Immature natural killer cell (primary cell): ENCODE measurements around the gene CARD10. TPM values are rescaled to one million over a fixed set of nuclear protein-coding genes. Genes with fewer than 3 reads are reported as not detected.

Experiments
- DNase-seq, 3 donors: peaks; one replicate each; pipeline ENCODE4 v3.0.0; 2022; ENCODE audit warnings: mixed read lengths in 1 of 3
- H3K27ac Mint-ChIP-seq, 6 donors: one replicate each; pipeline ENCODE4 v1.8.0; 2020; ENCODE audit warnings: mixed read lengths in 6 of 6, mild to moderate bottlenecking in 5 of 6, inconsistent platforms in 4 of 6, moderate library complexity in 3 of 6
- H3K27me3 Mint-ChIP-seq, 3 donors: one replicate each; pipeline ENCODE4 v1.8.0; 2020 to 2021; ENCODE audit warnings: low read depth in 3 of 3, mild to moderate bottlenecking in 3 of 3, mixed read lengths in 3 of 3, moderate library complexity in 3 of 3, inconsistent platforms in 1 of 3
- H3K36me3 Mint-ChIP-seq, 3 donors: one replicate each; pipeline ENCODE4 v1.8.0; 2020; ENCODE audit warnings: mixed read lengths in 3 of 3, inconsistent platforms in 2 of 3, mild to moderate bottlenecking in 2 of 3
- H3K4me1 Mint-ChIP-seq, 2 donors: one replicate each; pipeline ENCODE4 v1.8.0; 2020; ENCODE audit warnings: inconsistent platforms in 2 of 2, mild to moderate bottlenecking in 2 of 2, mixed read lengths in 2 of 2, moderate library complexity in 1 of 2
- H3K4me3 Mint-ChIP-seq, 5 donors: one replicate each; pipeline ENCODE4 v1.8.0; 2020; ENCODE audit warnings: mild to moderate bottlenecking in 5 of 5, mixed read lengths in 5 of 5, inconsistent platforms in 3 of 5, moderate library complexity in 3 of 5
- H3K9me3 Mint-ChIP-seq, 6 donors: one replicate each; pipeline ENCODE4 v1.8.0; 2020; ENCODE audit warnings: mild to moderate bottlenecking in 6 of 6, mixed read lengths in 6 of 6, inconsistent platforms in 4 of 6, moderate library complexity in 3 of 6
- polyA plus RNA-seq, 3 donors: library from polyadenylated mRNA; unstranded; fragments of 300-500 nt; fragmentation: Illumina TruSeq; gene quantifications; one replicate each; pipeline ENCODE4 v1.2.3, GENCODE V29; 2021

CARD10 gene
- polyA plus RNA-seq, 3 donors from 2014 or later: 0.13 to 0.36 TPM; not detected in 1

- Mint-ChIP-seq H3K36me3 (peaks cover 2 to 4% (median 3%) of the 10 kb centered on the region in 3 donors), H3K4me1 (peaks cover 0 to 3% of the 10 kb centered on the region in 2 donors), H3K27ac (no peak overlapping the region)
Measured at GRCh38 chr22:37443977-37444376, 75.2 kb downstream of the CARD10 start.

GRCh38 chr22:37443086-37443485, 76.1 kb downstream of the CARD10 start:
- H3K27me3 Mint-ChIP-seq: peaks cover 3 to 7% (median 5%) of the 10 kb centered on the region in 3 donors
- H3K9me3 Mint-ChIP-seq: peaks cover 0 to 3% (median 0%) of the 10 kb centered on the region in 6 donors
- H3K4me3 Mint-ChIP-seq: no peak overlapping the region
- DNase-seq: no peak
- H3K27ac Mint-ChIP-seq: no peak overlapping the region
- H3K36me3 Mint-ChIP-seq: peaks cover 2 to 4% (median 3%) of the 10 kb centered on the region in 3 donors
- peaks cover 0 to 3% of the 10 kb centered on the region in 2 donors for H3K4me1 Mint-ChIP-seq

More at GRCh38 chr22:37443977-37444376, 75.2 kb downstream of the CARD10 start:
- DNase-seq: no peak
- H3K4me3 Mint-ChIP-seq: no peak overlapping the region
- peaks cover 3 to 7% (median 5%) of the 10 kb centered on the region in 3 donors for H3K27me3 Mint-ChIP-seq
- H3K9me3 Mint-ChIP-seq: peaks cover 0 to 3% (median 0%) of the 10 kb centered on the region in 6 donors

- DNase-seq: no peak
- H3K4me1 Mint-ChIP-seq: peaks cover 0 to 3% of the 10 kb centered on the region in 2 donors
- peaks cover 2 to 4% (median 3%) of the 10 kb centered on the region in 3 donors for H3K36me3 Mint-ChIP-seq
- H3K4me3 Mint-ChIP-seq: no peak overlapping the region
- H3K27me3 Mint-ChIP-seq: peaks cover 3 to 7% (median 5%) of the 10 kb centered on the region in 3 donors
- H3K27ac Mint-ChIP-seq: no peak overlapping the region
- peaks cover 0 to 3% (median 0%) of the 10 kb centered on the region in 6 donors for H3K9me3 Mint-ChIP-seq
Measured at GRCh38 chr22:37442537-37442936, 76.7 kb downstream of the CARD10 start.

GRCh38 chr22:37442135-37442534, 77.1 kb downstream of the CARD10 start:
- H3K4me3 Mint-ChIP-seq: no peak overlapping the region
- no peak for DNase-seq
- H3K27me3 Mint-ChIP-seq: peaks cover 3 to 8% (median 8%) of the 10 kb centered on the region in 3 donors
- peaks cover 0 to 3% of the 10 kb centered on the region in 2 donors for H3K4me1 Mint-ChIP-seq
- no peak overlapping the region for H3K27ac Mint-ChIP-seq
- peaks cover 2 to 4% (median 3%) of the 10 kb centered on the region in 3 donors for H3K36me3 Mint-ChIP-seq
- H3K9me3 Mint-ChIP-seq: peaks cover 0 to 3% (median 0%) of the 10 kb centered on the region in 6 donors

GRCh38 chr22:37440875-37441274, 78.3 kb downstream of the CARD10 start:
- no peak for DNase-seq
- Mint-ChIP-seq H3K27me3 (peaks cover 2 to 9% (median 8%) of the 10 kb centered on the region in 3 donors), H3K4me3 (no peak overlapping the region), H3K9me3 (peaks cover 0 to 3% (median 0%) of the 10 kb centered on the region in 6 donors), H3K36me3 (peaks cover 0 to 4% (median 3%) of the 10 kb centered on the region in 3 donors), H3K4me1 (peaks cover 0 to 3% of the 10 kb centered on the region in 2 donors), H3K27ac (no peak overlapping the region)

Other genes starting within 250 kb of the CARD10 start
- gene CYTH4, start 236.9 kb downstream of the CARD10 start, polyA plus RNA-seq: 10 to 100 TPM; 42.5 to 95.4 (median 54.1) TPM
- under 1 TPM in 1 of 3 donors, not detected in 2; 0.04 TPM for gene ELFN2, start 91.9 kb downstream of the CARD10 start, polyA plus RNA-seq
- 100 to 1,000 TPM; 235 to 361 (median 286) TPM for gene MFNG, start 33.0 kb downstream of the CARD10 start, polyA plus RNA-seq
- under 1 TPM in 2 of 3 donors, not detected in 1; 0.17 to 0.40 TPM for gene CDC42EP1, start 41.1 kb upstream of the CARD10 start, polyA plus RNA-seq
- gene LGALS2, start 60.7 kb upstream of the CARD10 start, polyA plus RNA-seq: 10 to 100 TPM in 1 of 3 donors, 1 to 10 TPM in 2; 3.4 to 30.4 (median 8.2) TPM
- 10 to 100 TPM; 21.3 to 29.6 (median 25.3) TPM for gene GGA1, start 89.4 kb upstream of the CARD10 start, polyA plus RNA-seq
- gene SH3BP1, start 120.3 kb upstream of the CARD10 start, polyA plus RNA-seq: 10 to 100 TPM; 12.6 to 41.2 (median 21.2) TPM
- gene PDXP, start 139.3 kb upstream of the CARD10 start, polyA plus RNA-seq: 10 to 100 TPM in 1 of 3 donors, 1 to 10 TPM in 2; 2.2 to 13.2 (median 7.7) TPM
- 100 to 1,000 TPM; 416 to 572 (median 473) TPM for gene LGALS1, start 156.2 kb upstream of the CARD10 start, polyA plus RNA-seq
- gene NOL12, start 166.9 kb upstream of the CARD10 start, polyA plus RNA-seq: 10 to 100 TPM; 34.6 to 59.3 (median 42.3) TPM
- gene TRIOBP, start 177.6 kb upstream of the CARD10 start, polyA plus RNA-seq: 10 to 100 TPM; 15.0 to 22.4 (median 20.8) TPM